ENCODE measurements around the gene NEU1. TPM values are rescaled to one million over a fixed set of nuclear protein-coding genes. Genes with fewer than 3 reads are reported as not detected.

The NEU1 gene
- polyA plus RNA-seq, 1 of the 3 experiments (the other 2 are of a cell fraction) = 43.0 TPM

GRCh38 chr6:31875877-31876276 is 13.3 kb upstream of the NEU1 start:
- DNase-seq = no peak
- H3K4me1 ChIP-seq (ENCODE audit: control insufficient read depth in 1 of 2, insufficient read depth in 2 of 2, low read depth in 1 of 2, low read length in 1 of 2) = peaks cover 0 to under 1% of the 10 kb centered on the region in 2 experiments; a peak in 1 of 4 replicates
- no peaks in the 10 kb centered on the region for H3K27me3 ChIP-seq (ENCODE audit: insufficient read depth)
- H3K4me2 ChIP-seq = no peak overlapping the region
- H3K9me3 ChIP-seq = no peaks in the 10 kb centered on the region
- H3K4me3 ChIP-seq (ENCODE audit: low read depth in 2 of 2, low read length in 1 of 2) = no peak overlapping the region
- no peaks in the 10 kb centered on the region for H4K20me1 ChIP-seq (ENCODE audit: insufficient read depth)
- H3K27ac ChIP-seq (ENCODE audit: low read depth in 2 of 2, low read length in 1 of 2) = no peak overlapping the region
- no peaks in the 10 kb centered on the region for H3K9me2 ChIP-seq
- CTCF ChIA-PET = interaction anchor here (0.8 to 2.3 kb wide), 4 partner anchors 8 to 39 kb away, joined by 3 to 16 read pairs (median 3); no protein-coding TSS in a partner anchor
- WGBS (ENCODE audit: low lambda C conversion rate) = 67% methylated on average over 5 of the region's 5 CpGs
- peaks cover 0 to 12% of the 10 kb centered on the region in 2 experiments for H3K36me3 ChIP-seq (replicated peaks in 1 of 2; ENCODE audit: control insufficient read depth in 1 of 2, insufficient read depth in 2 of 2, low read length in 1 of 2)
- H2AFZ ChIP-seq (ENCODE audit: low read depth) = no peak overlapping the region
- POLR2A ChIA-PET = no interaction called here
- TF ChIP-seq NFIC (IDR thresholded peaks at IDR 0.05; ENCODE audit: borderline replicate concordance) = no peak
- TF ChIP-seq REST (IDR thresholded peaks at IDR 0.05; ENCODE audit: low read depth, low read length) = no peak
- no peak for TF ChIP-seq PBX3 (IDR thresholded peaks at IDR 0.05)
- H3F3A ChIP-seq (replicated peaks; ENCODE audit: insufficient read depth) = no peaks in the 10 kb centered on the region
- no peak overlapping the region for H3K9ac ChIP-seq
- no peaks in the 10 kb centered on the region for H3K79me2 ChIP-seq (ENCODE audit: insufficient read depth)

GRCh38 chr6:31874836-31875572 is 12.4 kb upstream of the NEU1 start:
- Histone ChIP-seq H4K20me1 (ENCODE audit: insufficient read depth) (no peaks in the 10 kb centered on the region), H3K36me3 (replicated peaks in 1 of 2; ENCODE audit: control insufficient read depth in 1 of 2, insufficient read depth in 2 of 2, low read length in 1 of 2) (peaks cover 0 to 4% of the 10 kb centered on the region in 2 experiments), H3K4me3 (ENCODE audit: low read depth in 2 of 2, low read length in 1 of 2) (no peak overlapping the region), H3K4me2 (no peak overlapping the region), H3K9ac (no peak overlapping the region), H3K9me2 (no peaks in the 10 kb centered on the region), H3K27ac (ENCODE audit: low read depth in 2 of 2, low read length in 1 of 2) (no peak overlapping the region), H3K79me2 (ENCODE audit: insufficient read depth) (no peaks in the 10 kb centered on the region), H3K27me3 (ENCODE audit: insufficient read depth) (no peaks in the 10 kb centered on the region), H3K9me3 (no peaks in the 10 kb centered on the region), H3K4me1 (ENCODE audit: control insufficient read depth in 1 of 2, insufficient read depth in 2 of 2, low read depth in 1 of 2, low read length in 1 of 2) (peaks cover 0 to 4% of the 10 kb centered on the region in 2 experiments; a peak in 1 of 4 replicates), H3F3A (replicated peaks; ENCODE audit: insufficient read depth) (no peaks in the 10 kb centered on the region), H2AFZ (ENCODE audit: low read depth) (no peak overlapping the region)
- no peak for TF ChIP-seq MXI1 (IDR thresholded peaks at IDR 0.05; ENCODE audit: low read depth, low read length)
- no peak for TF ChIP-seq IRF3 (IDR thresholded peaks at IDR 0.05; ENCODE audit: low read depth, low read length)
- CTCF ChIA-PET = interaction anchor here (0.8 to 2.3 kb wide), 6 partner anchors 9 to 146 kb away, joined by 3 to 16 read pairs (median 3); partner anchors contain the start of gene DDAH2
- POLR2A ChIA-PET = no interaction called here
- no peak for DNase-seq
- 80% methylated on average over 4 of the region's 5 CpGs for WGBS (ENCODE audit: low lambda C conversion rate)
